Measurements from ENCODE around the gene C3orf33.

GRCh38 chr3:155744626-155745324, 61.3 kb downstream of the C3orf33 start, which contains the start of gene PLCH1:
- TF ChIP-seq POLR2A (IDR thresholded peaks at IDR 0.05; ENCODE audit: low read length) = no peak
- no peak for TF ChIP-seq GATA1 (IDR thresholded peaks at IDR 0.05; ENCODE audit: low read depth, low read length)

All from erythroblast (primary cell).